GOT3 (cell line): ENCODE data around the gene BUB1.
"Not testable (repeated sequence)": the region's sequence is repeated elsewhere in the genome, so short reads cannot be mapped to it uniquely, and the experiment has no call there.

ENCODE experiments used
- DNase-seq: peaks from one replicate; lab custom pipeline; 2025; ENCODE audit warnings: mixed read lengths; lab: John Stamatoyannopoulos, UW

Gene BUB1

DNA sequence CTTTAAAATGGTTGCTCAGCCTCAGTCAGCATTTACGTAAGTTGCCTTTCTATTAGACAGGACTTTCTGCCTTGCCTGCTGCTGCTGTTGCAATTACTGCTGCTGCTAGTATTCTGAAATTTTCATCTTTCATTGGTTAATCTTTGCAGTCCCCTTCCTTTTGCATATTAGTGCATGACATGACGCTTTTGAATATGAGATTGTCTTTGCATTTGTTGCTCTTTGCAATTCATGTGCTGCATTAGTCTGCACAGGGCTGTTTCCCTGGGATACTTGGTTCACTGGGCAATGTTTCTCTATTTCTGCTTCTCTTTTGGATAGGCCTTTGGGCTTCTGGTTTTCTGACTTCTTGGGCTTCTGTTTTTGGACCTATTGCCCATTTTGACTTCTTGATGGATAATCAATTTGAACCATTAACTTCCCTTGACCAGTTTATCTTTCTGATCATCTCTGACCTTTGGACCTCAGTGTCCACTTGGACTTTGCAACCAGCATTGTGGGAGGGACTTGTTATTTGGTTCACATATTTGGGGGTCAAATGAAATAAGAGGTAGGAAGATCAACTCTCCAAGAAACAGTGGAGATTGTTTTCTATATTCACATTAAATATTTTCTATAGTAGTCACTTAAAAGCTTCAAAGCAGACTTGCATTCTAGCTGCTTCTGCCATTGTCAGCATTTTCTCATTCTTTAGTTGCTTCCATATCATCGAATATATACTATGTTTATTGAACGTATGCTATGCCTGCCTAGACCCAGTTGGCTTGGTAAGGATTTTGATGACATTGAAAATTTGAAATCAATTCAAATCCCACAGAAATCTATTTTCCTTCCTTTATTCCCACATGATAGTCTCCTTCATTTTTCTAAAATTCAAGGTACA lies 12.5 kb upstream of the BUB1 start:
- DNase-seq: no peak

DNA sequence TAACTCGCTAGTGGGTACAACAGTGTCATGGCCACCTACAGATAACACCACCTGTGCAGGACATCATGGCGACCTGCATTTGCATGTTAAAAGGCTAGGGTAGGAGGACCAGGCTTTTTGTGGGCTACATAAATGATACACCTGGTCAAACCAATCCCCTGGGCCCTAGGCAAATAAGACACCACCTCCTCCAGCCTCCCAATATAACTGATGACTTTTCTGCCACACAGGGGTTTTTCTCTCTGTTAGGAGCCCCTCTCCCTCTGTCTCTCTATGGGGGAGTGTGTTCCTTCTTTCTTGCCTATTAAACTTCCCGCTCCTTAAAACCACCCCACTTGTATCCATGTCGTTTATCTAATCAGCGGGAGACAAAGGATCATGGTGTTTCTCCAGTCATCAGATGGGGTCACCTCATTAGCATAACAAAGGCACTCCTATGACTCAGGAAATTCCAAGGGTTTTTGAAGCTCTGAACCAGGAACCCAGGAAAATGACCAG lies 10.8 kb upstream of the BUB1 start:
- no peak for DNase-seq

- not testable (repeated sequence) for DNase-seq
These were observed 10.1 kb upstream of the BUB1 start for GRCh38 chr2:110687775-110688484.

- DNase-seq: no peak
These were observed 5.0 kb upstream of the BUB1 start for GRCh38 chr2:110682872-110683271.

DNA sequence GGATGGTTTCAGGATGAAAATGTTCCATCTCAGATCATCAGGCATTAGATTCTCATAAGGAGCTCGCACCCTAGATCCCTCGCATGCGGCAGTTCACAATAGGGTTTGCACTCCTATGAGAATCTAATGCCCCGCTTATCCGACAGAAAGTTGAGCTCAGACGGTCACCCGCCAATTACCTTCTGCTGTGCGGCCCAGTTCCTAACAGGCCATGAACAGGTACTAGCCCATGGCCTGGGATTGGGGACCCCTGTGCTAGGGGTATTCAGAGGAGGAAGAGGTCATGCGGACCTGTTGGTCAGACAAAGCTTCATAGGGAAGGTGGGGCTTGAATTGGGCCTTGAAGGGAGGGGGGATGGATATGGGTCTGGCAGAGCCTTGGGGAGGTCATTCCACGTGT lies 4.4 kb upstream of the BUB1 start:
- DNase-seq: no peak

DNA sequence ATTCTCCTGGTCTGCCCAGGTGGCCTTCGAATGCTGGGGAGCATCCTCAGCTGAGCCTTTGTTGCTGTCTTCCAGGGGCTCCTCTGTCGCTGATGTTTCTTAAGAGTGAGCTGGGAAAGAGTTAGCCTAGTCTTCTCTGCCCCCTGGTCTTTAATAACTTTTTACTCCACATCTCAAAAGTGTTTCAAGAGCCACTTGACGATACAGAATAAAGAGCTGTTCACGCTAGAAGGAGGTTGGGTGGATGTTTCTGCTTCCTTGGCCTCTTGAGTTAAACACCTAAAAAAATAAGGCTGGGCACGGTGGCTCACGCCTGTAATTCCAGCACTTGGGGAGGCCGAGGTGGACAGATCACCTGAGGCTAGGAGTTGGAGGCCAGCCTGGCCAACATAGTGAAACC lies 2.8 kb upstream of the BUB1 start:
- DNase-seq: no peak

DNA sequence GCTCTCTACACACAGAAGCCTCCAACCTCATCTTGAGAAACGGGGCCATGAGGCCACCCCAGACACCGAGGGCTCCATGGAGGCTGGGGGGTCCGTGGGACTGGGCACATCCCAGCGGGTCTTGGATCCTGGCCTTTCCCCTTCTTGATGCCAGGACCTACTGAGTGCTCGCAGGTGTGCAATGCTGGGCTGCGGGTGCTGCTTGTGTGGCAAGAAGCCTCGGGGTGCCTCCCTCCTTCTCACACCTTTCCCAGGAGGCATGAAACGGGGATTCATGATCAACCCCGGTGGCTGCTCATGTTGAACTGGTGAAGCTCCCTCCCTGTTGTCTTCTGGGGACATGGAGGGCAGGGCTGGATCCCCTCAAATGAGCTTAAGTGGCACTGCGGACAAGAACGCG lies 2.0 kb upstream of the BUB1 start:
- no peak for DNase-seq

GRCh38 chr2:110679337-110679707 lies 1.5 kb upstream of the BUB1 start:
- no peak for DNase-seq

GRCh38 chr2:110678457-110679336 lies 834 bp upstream of the BUB1 start:
- no peak for DNase-seq

GRCh38 chr2:110677080-110677479 lies 783 bp downstream of the BUB1 start:
- DNase-seq: no peak

DNA sequence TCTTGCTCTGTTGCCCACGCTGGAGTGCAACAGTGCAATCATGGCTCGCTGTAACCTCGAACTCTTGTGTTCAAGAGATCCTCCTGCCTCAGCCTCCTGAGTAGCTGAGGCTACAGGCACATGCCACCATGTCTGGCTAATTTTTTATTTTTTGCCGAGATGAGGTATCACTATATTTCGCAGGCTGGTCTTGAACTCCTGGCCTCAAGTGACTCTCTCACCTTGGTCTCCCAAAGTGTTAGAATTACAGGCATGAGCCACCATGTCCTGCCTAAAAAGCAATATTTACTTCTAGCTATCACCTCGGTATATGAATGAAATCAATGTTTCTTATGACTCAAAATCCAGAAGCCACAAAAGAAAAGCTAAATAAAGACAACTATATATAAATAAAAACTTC lies 2.2 kb downstream of the BUB1 start:
- DNase-seq: no peak

DNA sequence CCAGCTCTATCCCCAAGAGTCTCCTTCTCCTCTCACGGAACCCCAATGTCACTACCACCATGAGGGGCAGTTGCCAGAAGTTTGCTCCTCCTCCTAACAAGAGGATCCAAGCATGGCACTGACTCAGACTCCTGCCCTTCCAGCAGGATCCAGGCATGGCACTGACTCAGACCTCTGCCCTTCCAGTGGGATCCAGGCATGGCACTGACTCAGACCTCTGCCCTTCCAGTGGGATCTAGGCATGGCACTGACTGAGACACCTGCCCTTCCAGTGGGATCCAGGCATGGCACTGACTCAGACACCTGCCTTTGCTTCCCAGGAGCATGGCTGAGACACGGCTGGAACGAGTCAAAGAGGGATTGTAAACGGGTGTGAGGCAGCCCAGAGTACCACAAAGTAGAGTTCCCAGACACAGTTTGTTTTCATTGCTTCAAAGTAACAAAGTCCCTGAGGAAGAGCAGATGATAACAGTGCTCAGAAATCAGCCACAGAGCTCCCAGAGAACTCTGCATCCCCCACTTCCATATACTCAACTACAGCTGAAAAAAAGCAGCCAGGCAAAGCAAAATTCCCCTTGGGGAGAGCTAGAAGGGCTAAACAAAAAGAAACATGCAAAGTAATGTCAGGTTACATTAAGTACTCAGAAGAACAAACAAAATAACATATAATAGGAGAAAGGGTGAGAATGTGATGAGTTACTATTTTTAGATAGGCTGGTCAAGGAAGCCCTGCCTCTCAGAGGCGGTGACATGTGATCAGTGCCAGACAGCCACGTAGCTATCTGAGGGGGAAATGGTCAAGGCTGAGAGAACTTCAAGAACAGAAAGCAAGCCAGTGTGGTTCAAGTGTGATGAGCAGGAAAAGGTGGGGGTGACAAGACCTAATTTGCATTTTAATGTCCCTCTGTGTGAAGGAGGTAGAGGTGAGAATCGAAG lies 3.0 kb downstream of the BUB1 start:
- no peak for DNase-seq

DNA sequence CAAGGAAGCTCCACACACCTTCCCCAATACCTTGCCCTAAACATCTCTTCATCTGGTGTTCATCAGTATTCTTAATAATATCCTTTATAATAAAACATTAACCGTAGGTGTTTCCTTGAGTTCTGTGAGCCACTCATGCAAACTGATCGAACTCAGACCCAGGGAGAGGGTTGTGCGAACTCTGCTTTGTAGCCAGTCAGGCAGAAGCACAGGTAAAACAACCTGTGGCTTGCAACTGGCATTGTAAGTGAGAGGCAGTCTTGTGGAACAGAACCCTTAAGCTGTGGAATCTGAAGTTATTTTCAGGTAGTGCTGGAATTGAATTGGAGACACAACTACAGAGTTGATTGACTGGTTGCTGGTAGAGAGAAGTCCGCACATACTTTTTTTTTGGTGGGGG lies 4.7 kb downstream of the BUB1 start:
- DNase-seq: no peak

- DNase-seq: no peak
These were observed 7.0 kb downstream of the BUB1 start for GRCh38 chr2:110670826-110671225.

GRCh38 chr2:110669079-110669478 lies 8.8 kb downstream of the BUB1 start:
- DNase-seq: no peak

DNA sequence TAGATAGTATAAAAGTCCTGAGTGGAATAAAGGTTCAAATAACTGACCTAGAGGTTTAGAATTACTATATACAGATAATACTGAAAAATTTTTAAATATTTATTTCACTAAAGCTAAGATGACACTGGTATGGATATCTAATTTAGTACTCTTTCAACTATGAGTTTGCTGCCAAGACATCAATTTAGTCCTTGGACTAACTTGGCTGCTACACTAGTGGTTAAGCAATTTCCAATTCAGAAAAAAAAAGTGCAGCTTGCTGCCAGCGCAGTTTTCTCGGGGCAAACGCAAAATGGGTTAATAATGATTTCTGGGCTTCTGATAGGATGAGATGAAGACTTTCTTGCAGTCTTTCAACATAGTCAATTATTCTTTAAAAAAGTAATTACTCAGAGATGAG lies 10.8 kb downstream of the BUB1 start:
- no peak for DNase-seq

- DNase-seq: no peak
These were observed 13.7 kb downstream of the BUB1 start for GRCh38 chr2:110664135-110664534.

DNA sequence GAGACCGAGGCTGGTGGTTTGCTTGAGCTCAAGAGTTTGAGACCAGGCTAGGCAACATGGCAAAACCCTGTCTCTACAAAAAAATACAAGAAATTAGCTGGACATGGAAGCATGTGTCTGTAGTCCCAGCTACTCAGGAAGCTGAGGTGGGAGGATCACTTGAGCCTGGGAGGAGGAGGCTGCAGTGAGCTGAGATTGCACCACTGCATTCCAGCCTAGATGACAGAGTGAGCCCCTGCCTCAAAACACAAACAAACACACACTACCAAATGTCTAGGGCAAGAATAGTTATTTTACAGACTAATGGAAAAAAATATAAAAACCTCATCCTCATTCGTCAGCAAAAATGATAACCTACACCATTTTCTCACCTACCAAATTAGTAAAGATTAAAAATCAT lies 15.3 kb downstream of the BUB1 start:
- no peak for DNase-seq

GRCh38 chr2:110660558-110660957 lies 17.3 kb downstream of the BUB1 start:
- no peak for DNase-seq

- DNase-seq: no peak
These were observed 18.6 kb downstream of the BUB1 start for GRCh38 chr2:110659248-110659647.

- DNase-seq: no peak
These were observed 20.0 kb downstream of the BUB1 start for GRCh38 chr2:110657724-110658305.
